Measurements from ENCODE around the gene CLCN1. TPM values are rescaled to one million over a fixed set of nuclear protein-coding genes. Genes with fewer than 3 reads are reported as not detected.

Gene CLCN1
- total RNA-seq, 2 donors from 2014 or later = not detected

- no peaks in the 10 kb centered on the region for H3K36me3 ChIP-seq (replicated peaks in 1 of 2; ENCODE audit: insufficient read depth in 1 of 2, low read depth in 2 of 2)
- TF ChIP-seq CTCF (IDR thresholded peaks at IDR 0.05) = no peak
- TF ChIP-seq POLR2A (IDR thresholded peaks at IDR 0.05) = no peak
- no peak for DNase-seq
Observed at GRCh38 chr7:143354965-143355364, 39.1 kb downstream of the CLCN1 start.

GRCh38 chr7:143355450-143356385 is 39.8 kb downstream of the CLCN1 start:
- TF ChIP-seq POLR2A (IDR thresholded peaks at IDR 0.05) = no peak
- no peak for TF ChIP-seq CTCF (IDR thresholded peaks at IDR 0.05)
- 77 to 84% methylated on average over 15 to 16 of the region's 16 CpGs for WGBS, 2 donors
- no peak for ATAC-seq

More at GRCh38 chr7:143354965-143355364, 39.1 kb downstream of the CLCN1 start:
- ATAC-seq = no peak
- WGBS, 2 donors = 79 to 86% methylated on average over 5 to 8 of the region's 8 CpGs
- intact Hi-C loops (cut with DNase I) = no loop called here
- no peaks in the 10 kb centered on the region for H3K9me3 ChIP-seq
- no peaks in the 10 kb centered on the region for H3K27me3 ChIP-seq
- H3K4me3 ChIP-seq = no peak overlapping the region
- no peak overlapping the region for H3K27ac ChIP-seq
- no peaks in the 10 kb centered on the region for H3K4me1 ChIP-seq

GRCh38 chr7:143356414-143357050 is 40.6 kb downstream of the CLCN1 start:
- Histone ChIP-seq H3K36me3 (replicated peaks in 1 of 2; ENCODE audit: insufficient read depth in 1 of 2, low read depth in 2 of 2) (no peaks in the 10 kb centered on the region), H3K4me1 (peaks cover 2% of the 10 kb centered on the region), H3K27me3 (peaks cover 0 to 2% of the 10 kb centered on the region in 2 donors), H3K27ac (no peak overlapping the region), H3K4me3 (no peak overlapping the region), H3K9me3 (no peaks in the 10 kb centered on the region)
- no peak for TF ChIP-seq CTCF (IDR thresholded peaks at IDR 0.05)
- TF ChIP-seq POLR2A (IDR thresholded peaks at IDR 0.05) = no peak
- intact Hi-C loops (cut with DNase I) = no loop called here
- ATAC-seq (no peak), DNase-seq (no peak)
- WGBS, 2 donors = 84 to 86% methylated on average over 13 of the region's 13 CpGs

More at GRCh38 chr7:143355450-143356385, 39.8 kb downstream of the CLCN1 start:
- Histone ChIP-seq H3K36me3 (replicated peaks in 1 of 2; ENCODE audit: insufficient read depth in 1 of 2, low read depth in 2 of 2) (no peaks in the 10 kb centered on the region), H3K4me3 (no peak overlapping the region), H3K9me3 (no peaks in the 10 kb centered on the region), H3K27me3 (no peaks in the 10 kb centered on the region), H3K27ac (no peak overlapping the region), H3K4me1 (no peaks in the 10 kb centered on the region)
- intact Hi-C loops (cut with DNase I) = no loop called here
- no peak for DNase-seq

GRCh38 chr7:143358626-143359025 is 42.7 kb downstream of the CLCN1 start:
- H3K9me3 ChIP-seq = no peaks in the 10 kb centered on the region

More at GRCh38 chr7:143358626-143359025, 42.7 kb downstream of the CLCN1 start:
- peaks cover 15% of the 10 kb centered on the region for H3K4me1 ChIP-seq
- 69 to 82% methylated on average over 12 of the region's 12 CpGs for WGBS, 2 donors
- H3K4me3 ChIP-seq = no peak overlapping the region
- no peak for TF ChIP-seq POLR2A (IDR thresholded peaks at IDR 0.05)
- no peak for TF ChIP-seq CTCF (IDR thresholded peaks at IDR 0.05)
- DNase-seq = no peak
- H3K36me3 ChIP-seq (replicated peaks in 1 of 2; ENCODE audit: insufficient read depth in 1 of 2, low read depth in 2 of 2) = no peaks in the 10 kb centered on the region
- no peak for ATAC-seq
- H3K27ac ChIP-seq = no peak overlapping the region
- intact Hi-C loops (cut with DNase I) = no loop called here
- H3K27me3 ChIP-seq = peaks cover 0 to 8% of the 10 kb centered on the region in 2 donors
